Panc1 (cell line): ENCODE measurements around the gene IL2RA. TPM values are rescaled to one million over a fixed set of nuclear protein-coding genes. Genes with fewer than 3 reads are reported as not detected.

Source experiments
- ATAC-seq: fragments of 200-7000 bp; cut with Tn5 transposase; 2 replicates; pipeline ENCODE4 v1.9.1; 2020; ENCODE audit warnings: mild to moderate bottlenecking, moderate library complexity
- Bru-seq: library from RNA; stranded (reverse); fragments of 400-500 nt; gene quantifications from one replicate; lab custom pipeline; 2021; lab: Mats Ljungman, UMichigan
- BruChase-seq, 2 experiments: library from RNA; stranded (reverse); fragments of 400-500 nt; gene quantifications; one replicate each; lab custom pipeline; 2021; lab: Mats Ljungman, UMichigan
- BruUV-seq: library from RNA; stranded (reverse); fragments of 400-500 nt; replicated peaks from 2 replicates; lab custom pipeline; 2021; lab: Mats Ljungman, UMichigan
- CTCF ChIA-PET: fragments of 300-600 bp; sonication (Branson Sonifier 250); formaldehyde crosslinking; loops from one replicate; lab custom pipeline; 2022; ENCODE audit warnings: antibody characterized with exemption; lab: Charles Lee
- POLR2A ChIA-PET: fragments of 300-600 bp; sonication (Branson Sonifier 250); formaldehyde crosslinking; loops from one replicate; lab custom pipeline; 2022; ENCODE audit warnings: antibody characterized with exemption; lab: Charles Lee
- DNase-seq: peaks from one replicate; pipeline ENCODE4 v3.0.0-alpha.2; 2010; ENCODE audit warnings: low read depth, low spot score
- H3K27ac ChIP-seq: 2 replicates; pipeline ENCODE4 v1.5.1; 2011; ENCODE audit warnings: mild to moderate bottlenecking, low read length, inconsistent platforms
- H3K27me3 ChIP-seq: fragments of 200-500 bp; sonication (Bioruptor generic); 2 replicates; pipeline ENCODE4 v1.6.0; 2014; ENCODE audit warnings: low read length, inconsistent platforms; ENCODE audit not compliant: control insufficient read depth, insufficient read depth
- H3K36me3 ChIP-seq: fragments of 200-500 bp; sonication (Bioruptor generic); 2 replicates; pipeline ENCODE4 v1.5.1; 2014; ENCODE audit warnings: inconsistent platforms, mild to moderate bottlenecking, low read length, moderate library complexity; ENCODE audit not compliant: control insufficient read depth, insufficient read depth
- H3K4me1 ChIP-seq: 2 replicates; pipeline ENCODE4 v1.5.1; 2011; ENCODE audit warnings: inconsistent platforms, mild to moderate bottlenecking, low read length, moderate library complexity; ENCODE audit not compliant: control insufficient read depth, insufficient read depth
- H3K4me3 ChIP-seq, 2 experiments: 2 replicates each; pipeline ENCODE4 v1.5.1; 2011 to 2012; ENCODE audit warnings: low read depth in 2 of 2, low read length in 2 of 2, mild to moderate bottlenecking in 2 of 2, inconsistent platforms in 1 of 2, moderate library complexity in 1 of 2
- H3K9me3 ChIP-seq: fragments of 200-500 bp; sonication (Bioruptor generic); 2 replicates; pipeline ENCODE4 v1.5.1; 2014; ENCODE audit warnings: low read depth, mild to moderate bottlenecking, inconsistent platforms, low read length, moderate library complexity; ENCODE audit not compliant: control insufficient read depth, insufficient read depth
- CTCF ChIP-seq: fragments of 450-650 bp; IDR thresholded peaks from 2 replicates; pipeline ENCODE4 v1.5.1; 2017; ENCODE audit warnings: mild to moderate bottlenecking
- POLR2AphosphoS5 ChIP-seq: IDR thresholded peaks from 2 replicates; pipeline ENCODE4 v1.6.1; 2012; ENCODE audit warnings: mild to moderate bottlenecking, low read depth, low read length, moderate library complexity
- REST ChIP-seq, 2 experiments: IDR thresholded peaks; 2 replicates each; pipeline ENCODE4 v1.6.1; 2011 to 2012; ENCODE audit warnings: low read depth in 2 of 2, control low read depth in 1 of 2, low read length in 1 of 2, mild to moderate bottlenecking in 1 of 2, moderate library complexity in 1 of 2; ENCODE audit not compliant: insufficient read depth in 1 of 2
- SIN3A ChIP-seq: IDR thresholded peaks from 2 replicates; pipeline ENCODE4 v1.6.1; 2012; ENCODE audit warnings: low read depth, mild to moderate bottlenecking, low read length, moderate library complexity, borderline replicate concordance; ENCODE audit not compliant: insufficient read depth
- TCF7L2 ChIP-seq: IDR thresholded peaks from 2 replicates; pipeline ENCODE4 v1.6.1; 2011; ENCODE audit warnings: mild to moderate bottlenecking, low read depth, low read length, inconsistent platforms
- in situ Hi-C: cut with HindIII; loops from 2 replicates; pipeline ENCODE4 v1.10.0; 2016; ENCODE audit warnings: low sequenced_read_pairs, low pct_unique_long_range_greater_than_20kb
- intact Hi-C: fragments of 100-400 bp; cut with micrococcal nuclease; formaldehyde crosslinking; loops from one replicate; pipeline ENCODE4 v1.10.0; 2022; ENCODE audit not compliant: unreplicated experiment
- long read RNA-seq: library from polyadenylated mRNA; unstranded; transcript quantifications from one replicate; pipeline ENCODE4 v2.0.0, GENCODE V29; 2021; ENCODE audit not compliant: unreplicated experiment
- polyA plus RNA-seq: library from polyadenylated mRNA; unstranded; fragments of >200 nt; gene quantifications from one replicate; pipeline ENCODE4 v1.2.1, GENCODE V29; 2012; ENCODE audit warnings: missing spikeins; ENCODE audit not compliant: insufficient read length
- total RNA-seq: library from RNA; stranded (reverse); gene quantifications from one replicate; pipeline ENCODE4 v1.2.1, GENCODE V29; 2021; ENCODE audit not compliant: unreplicated experiment

The IL2RA gene
- total RNA-seq, result 0.33 TPM
- polyA plus RNA-seq, result not detected
- percentile 5 among the genes with signal in this experiment for Bru-seq, nascent RNA
- BruChase-seq, experiment 1, labeled RNA remaining after a 2-hour chase, result not detected
- percentile 2 among the genes with signal in this experiment for BruChase-seq, experiment 2, labeled RNA remaining after a 6-hour chase
- long read RNA-seq, result 0 reads

GRCh38 chr10:6062101-6062771, at the start of gene IL2RA:
Gene IL2RA, minus strand, starts transcription at chr10:6062367. Its CDS starts 216 bp downstream, at chr10:6062151.
- Histone ChIP-seq H3K27ac (no peak within 1 kb of the TSS), H3K36me3 (no peaks in the 10 kb centered on the region), H3K27me3 (no peaks in the 10 kb centered on the region; the same call in 1 of the 2 replicates), H3K4me1 (no peaks in the 10 kb centered on the region), H3K4me3 (no peak within 1 kb of the TSS), H3K9me3 (no peaks in the 10 kb centered on the region)
- no peak for DNase-seq
- intact Hi-C loops, result no loop called here
- in situ Hi-C loops, result no loop called here
- BruUV-seq, result no TSS peak
- CTCF ChIA-PET, result no interaction called here
- no peak for ATAC-seq
- TF ChIP-seq CTCF (no peak), REST (IDR thresholded peaks at IDR 0.05; ENCODE audit: insufficient read depth in 1 of 2, low read depth in 2 of 2, low read length in 1 of 2) (no peak), TCF7L2 (no peak), SIN3A (no peak), POLR2AphosphoS5 (no peak)
- POLR2A ChIA-PET, result no interaction called here

GRCh38 chr10:6110136-6110535, 48.0 kb upstream of the IL2RA start:
- in situ Hi-C loops (no loop called here), intact Hi-C loops (no loop called here)
- H3K36me3 ChIP-seq, result peaks cover 39% of the 10 kb centered on the region
- no peak overlapping the region for H3K27ac ChIP-seq
- TF ChIP-seq REST (IDR thresholded peaks at IDR 0.05; ENCODE audit: insufficient read depth in 1 of 2, low read depth in 2 of 2, low read length in 1 of 2) (no peak), CTCF (no peak), TCF7L2 (no peak), SIN3A (no peak), POLR2AphosphoS5 (no peak)
- DNase-seq (no peak), ATAC-seq (no peak)
- H3K4me3 ChIP-seq, result no peak overlapping the region
- no peaks in the 10 kb centered on the region for H3K9me3 ChIP-seq
- H3K27me3 ChIP-seq, result no peaks in the 10 kb centered on the region
- no peaks in the 10 kb centered on the region; the same call in 1 of the 2 replicates for H3K4me1 ChIP-seq
- no TSS peak for BruUV-seq
- CTCF ChIA-PET, result no interaction called here
- POLR2A ChIA-PET, result no interaction called here
